A673 (cell line): Measurements from ENCODE around the gene FAM13A.

ENCODE experiments used
- EZH2 ChIP-seq: fragments of 200-600 bp; sonication (generic); IDR thresholded peaks from 2 replicates; pipeline ENCODE4 v1.6.1; 2017; ENCODE audit warnings: borderline replicate concordance, low read depth, mild to moderate bottlenecking, mixed read lengths, antibody characterized with exemption, low read length; ENCODE audit not compliant: poor library complexity, severe bottlenecking
- TF ChIP-seq, protein P1 (sequence below): fragments of 300-800, 200-600 bp; sonication (generic); conservative IDR thresholded peaks from 2 replicates; pipeline ENCODE4 v1.5.1; 2017; ENCODE audit warnings: low read depth, mild to moderate bottlenecking, antibody characterized with exemption, low read length, moderate library complexity, mixed read lengths

DNA sequence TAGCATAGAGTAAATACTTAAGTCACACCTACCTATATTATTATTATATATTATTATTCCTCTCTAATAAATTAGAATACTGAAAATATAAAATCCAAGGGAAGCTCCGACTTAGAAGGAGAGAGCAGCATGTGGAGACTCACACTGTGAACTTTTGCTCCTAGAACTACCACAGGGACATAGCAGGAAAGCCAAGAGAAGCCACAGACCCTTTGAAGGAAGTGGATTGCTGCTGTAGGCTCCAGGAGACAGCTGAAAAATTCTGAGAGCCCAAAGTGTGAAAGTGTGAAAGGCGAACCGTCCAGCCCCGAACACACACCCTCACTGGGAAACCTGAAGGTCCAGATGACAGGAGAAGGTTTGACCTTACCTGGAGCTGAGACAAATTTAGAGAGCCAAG, 177.0 kb downstream of the FAM13A start:
- TF ChIP-seq, protein P1, sequence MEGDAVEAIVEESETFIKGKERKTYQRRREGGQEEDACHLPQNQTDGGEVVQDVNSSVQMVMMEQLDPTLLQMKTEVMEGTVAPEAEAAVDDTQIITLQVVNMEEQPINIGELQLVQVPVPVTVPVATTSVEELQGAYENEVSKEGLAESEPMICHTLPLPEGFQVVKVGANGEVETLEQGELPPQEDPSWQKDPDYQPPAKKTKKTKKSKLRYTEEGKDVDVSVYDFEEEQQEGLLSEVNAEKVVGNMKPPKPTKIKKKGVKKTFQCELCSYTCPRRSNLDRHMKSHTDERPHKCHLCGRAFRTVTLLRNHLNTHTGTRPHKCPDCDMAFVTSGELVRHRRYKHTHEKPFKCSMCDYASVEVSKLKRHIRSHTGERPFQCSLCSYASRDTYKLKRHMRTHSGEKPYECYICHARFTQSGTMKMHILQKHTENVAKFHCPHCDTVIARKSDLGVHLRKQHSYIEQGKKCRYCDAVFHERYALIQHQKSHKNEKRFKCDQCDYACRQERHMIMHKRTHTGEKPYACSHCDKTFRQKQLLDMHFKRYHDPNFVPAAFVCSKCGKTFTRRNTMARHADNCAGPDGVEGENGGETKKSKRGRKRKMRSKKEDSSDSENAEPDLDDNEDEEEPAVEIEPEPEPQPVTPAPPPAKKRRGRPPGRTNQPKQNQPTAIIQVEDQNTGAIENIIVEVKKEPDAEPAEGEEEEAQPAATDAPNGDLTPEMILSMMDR, result no peak
- TF ChIP-seq EZH2, result no peak
